Muscle of arm (tissue), 12 donors: ENCODE data around the gene GPT2. TPM values are rescaled to one million over a fixed set of nuclear protein-coding genes. Genes with fewer than 3 reads are reported as not detected.
A peak's percentile ranks its signal among the peaks of the same experiment; 100 is the strongest.
"Not testable (repeated sequence)": the region's sequence is repeated elsewhere in the genome, so short reads cannot be mapped to it uniquely, and the experiment has no call there.

Experiments used
- DNase-seq: peaks from one replicate; pipeline ENCODE4 v3.0.0-alpha.2; 2013
- polyA plus RNA-seq, 12 donors: library from polyadenylated mRNA; unstranded; fragments of 120-200 nt; gene quantifications; one replicate each; pipeline ENCODE4 v1.2.1, GENCODE V29; 2013; ENCODE audit not compliant: insufficient read length in 12 of 12

Gene GPT2
- polyA plus RNA-seq, 12 donors, result 16.1 to 45.1 (median 26.2) TPM; not detected in 1

DNA sequence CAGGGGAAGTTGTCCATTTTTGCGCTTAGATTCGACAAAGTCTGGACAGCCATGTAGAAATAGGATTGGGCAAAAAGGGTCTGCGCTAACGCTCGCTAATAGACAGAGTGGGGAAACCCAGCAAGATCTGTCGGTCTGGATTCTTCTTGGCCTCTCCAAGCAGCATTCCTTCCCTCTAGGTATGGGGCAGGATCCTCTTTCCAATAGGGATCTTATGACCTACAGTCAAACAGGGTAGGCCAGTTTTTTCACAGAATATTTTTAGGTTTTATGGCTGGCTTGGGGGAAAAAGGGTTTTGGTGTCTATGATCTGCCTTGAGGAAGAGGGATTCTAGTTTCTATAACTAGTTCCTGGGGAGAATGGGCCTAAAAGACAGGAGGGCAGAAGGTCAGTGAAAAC is 26.0 kb upstream of the GPT2 start:
- no peak for DNase-seq

DNA sequence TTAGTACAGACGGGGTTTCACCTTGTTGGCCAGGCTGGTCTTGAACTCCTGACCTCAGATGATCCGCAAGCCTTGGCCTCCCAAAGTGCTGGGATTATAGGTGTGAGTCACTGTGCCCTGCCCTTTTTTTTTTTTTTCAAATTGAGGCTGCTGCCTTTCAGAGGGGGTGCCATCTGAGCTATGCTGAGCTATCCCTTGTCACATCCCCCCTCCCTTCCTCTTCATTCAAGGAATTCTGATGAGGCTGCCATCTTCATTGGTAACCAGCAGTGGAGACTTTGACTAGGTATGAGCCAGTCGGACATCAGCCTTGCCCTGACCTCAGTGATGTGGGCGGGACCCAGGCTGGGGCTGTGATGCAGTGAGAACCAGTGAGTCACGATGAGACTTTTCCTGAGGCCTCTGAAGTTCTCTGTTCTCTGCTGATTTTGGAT is 24.4 kb upstream of the GPT2 start:
- DNase-seq, result no peak

DNA sequence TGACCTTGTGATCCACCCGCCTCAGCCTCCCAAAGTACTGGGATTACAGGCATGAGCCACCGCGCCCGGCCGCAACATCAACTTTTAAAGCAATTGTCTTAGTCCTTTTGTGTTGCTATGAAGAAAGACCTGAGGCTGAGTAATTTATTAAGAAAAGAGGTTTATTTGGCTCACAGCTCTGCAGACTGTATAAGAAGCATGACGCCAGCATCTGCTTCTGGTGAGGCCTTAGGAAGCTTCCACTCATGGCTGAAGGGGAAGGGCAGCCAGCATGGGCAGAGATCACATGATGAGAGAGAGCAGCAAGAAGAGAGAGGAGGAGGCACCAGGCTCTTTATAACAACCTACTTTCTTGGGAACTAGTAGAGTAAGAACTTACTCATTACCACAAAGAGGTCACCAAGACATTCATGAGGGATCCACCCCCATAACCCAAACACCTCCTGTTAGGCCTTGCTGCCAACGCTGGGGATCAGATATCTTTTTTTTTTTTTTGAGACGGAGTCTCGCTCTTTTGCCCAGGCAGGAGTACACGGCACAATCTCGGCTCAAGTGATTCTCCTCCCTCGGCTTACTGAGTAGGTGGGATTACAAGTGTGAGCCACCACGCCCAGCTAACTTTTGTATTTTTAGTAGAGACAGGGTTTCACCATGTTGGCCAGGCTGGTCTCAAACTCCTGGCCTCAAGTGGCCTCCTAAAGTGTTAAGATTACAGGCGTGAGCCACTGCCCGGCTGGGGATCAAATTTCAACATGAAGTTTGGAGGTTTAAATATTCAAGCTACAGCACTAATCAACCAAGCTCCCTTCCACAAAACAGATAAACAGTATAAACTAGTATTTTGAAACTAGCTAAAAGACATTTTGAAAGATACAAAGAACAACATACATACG is 21.4 kb upstream of the GPT2 start:
- no peak for DNase-seq

DNA sequence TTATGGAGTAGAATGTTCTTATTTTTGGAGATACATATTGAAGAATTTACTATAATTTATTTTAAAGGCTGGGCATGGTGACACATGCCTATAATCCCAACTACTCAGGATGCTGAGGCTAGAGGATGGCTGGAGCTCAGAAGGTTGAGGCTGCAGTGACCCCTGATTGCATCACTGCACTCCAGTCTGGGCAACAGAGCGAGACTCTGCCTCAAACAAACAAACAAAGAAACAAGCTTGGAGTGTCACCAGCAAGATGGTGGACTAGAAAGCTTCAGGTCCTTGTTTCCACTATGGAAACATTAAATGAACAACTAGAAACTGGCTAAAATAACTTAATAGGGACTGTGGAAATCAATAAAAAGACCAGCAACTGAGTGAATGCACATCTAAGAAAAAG is 17.9 kb upstream of the GPT2 start:
- DNase-seq, result no peak

DNA sequence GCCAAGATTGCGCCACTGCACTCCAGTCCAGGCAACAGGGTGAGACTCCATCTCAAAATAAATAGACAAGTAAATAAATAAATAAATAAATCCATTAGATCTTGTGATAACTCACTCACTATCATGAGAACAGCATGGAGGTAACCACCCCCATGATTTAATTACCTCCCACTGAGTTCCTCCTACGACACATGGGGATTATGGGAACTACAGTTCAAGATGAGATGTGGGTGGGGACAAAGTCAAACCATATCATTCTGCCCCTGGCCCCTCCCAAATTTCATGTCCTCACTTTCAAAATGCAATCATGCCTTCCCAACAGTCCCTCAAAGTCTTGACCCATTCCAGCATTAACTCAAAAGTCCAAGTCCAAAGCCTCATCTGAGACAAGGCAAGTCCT is 16.7 kb upstream of the GPT2 start:
- DNase-seq, result not testable (repeated sequence)

DNA sequence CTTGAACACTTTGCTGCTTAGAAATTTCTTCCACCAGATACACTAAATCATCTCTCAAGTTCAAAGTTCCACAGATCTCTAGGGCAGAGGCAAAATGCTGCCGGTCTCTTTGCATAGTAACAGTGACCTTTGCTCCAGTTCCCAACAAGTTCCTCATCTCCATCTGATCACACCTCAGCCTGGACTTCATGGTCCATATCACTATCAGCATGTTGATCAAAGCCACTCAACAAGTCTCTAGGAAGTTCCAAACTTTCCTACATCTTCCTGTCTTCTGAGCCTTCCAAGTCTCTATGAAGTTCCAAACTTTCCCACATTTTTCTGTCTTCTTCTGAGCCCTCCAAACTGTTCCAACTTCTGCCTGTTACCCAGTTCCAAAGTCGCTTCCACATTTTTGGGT is 15.3 kb upstream of the GPT2 start:
- DNase-seq, result not testable (repeated sequence)

DNA sequence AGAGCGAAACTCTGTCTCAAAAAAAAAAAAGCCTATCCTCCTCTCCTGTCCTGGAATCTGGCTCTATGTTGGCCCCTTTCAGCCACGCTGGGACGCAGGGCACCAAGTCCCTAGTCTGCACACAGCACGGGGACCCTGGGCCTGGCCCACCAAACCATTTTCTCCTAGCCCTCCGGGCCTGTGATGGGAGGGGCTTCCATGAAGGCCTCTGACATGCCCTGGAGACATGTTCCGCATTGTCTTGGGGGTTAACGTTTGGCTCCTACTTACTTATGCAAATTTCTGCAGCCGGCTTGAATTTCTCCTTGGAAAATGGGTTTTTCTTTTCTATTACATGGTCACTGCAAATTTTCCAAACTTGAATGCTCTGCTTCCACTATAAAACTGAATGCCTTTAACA is 12.6 kb upstream of the GPT2 start:
- DNase-seq, result no peak

DNA sequence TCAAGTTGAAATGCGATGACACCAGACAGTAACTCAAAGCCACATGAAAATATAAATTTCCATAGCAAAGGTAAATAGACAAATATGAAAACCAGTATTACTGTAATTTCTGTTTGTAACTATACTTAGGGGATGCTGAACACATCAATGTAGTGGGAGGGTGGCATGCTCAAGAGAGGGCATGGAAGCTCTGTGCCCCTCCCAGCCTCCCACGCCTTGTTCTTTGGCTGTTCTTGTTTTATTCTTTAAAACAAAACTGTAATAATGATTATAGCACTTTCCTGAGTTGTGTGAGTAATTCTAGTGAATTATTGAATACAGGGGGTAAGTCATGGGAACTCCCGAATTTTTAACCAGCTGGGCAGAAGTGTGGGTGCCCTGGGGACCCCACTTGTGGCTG is 11.0 kb upstream of the GPT2 start:
- DNase-seq, result no peak

DNA sequence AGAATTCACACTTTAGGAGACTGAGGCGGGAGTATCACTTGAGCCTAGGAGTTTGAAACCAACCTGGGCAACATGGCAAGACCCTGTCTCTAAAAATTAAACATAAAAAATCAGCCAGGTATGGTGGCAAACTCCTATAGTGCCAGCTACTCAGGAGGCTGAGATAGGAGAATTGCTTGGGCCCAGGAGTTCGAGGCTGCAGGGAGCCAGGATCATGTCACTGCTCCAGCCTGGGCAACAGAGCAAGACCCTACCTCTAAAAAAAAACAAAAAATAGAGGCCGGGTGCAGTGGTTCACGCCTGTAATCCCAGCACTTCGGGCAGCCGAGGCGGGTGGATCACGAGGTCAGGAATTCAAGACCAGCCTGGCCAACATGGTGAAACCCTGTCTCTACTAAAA is 8.9 kb upstream of the GPT2 start:
- DNase-seq, result no peak

DNA sequence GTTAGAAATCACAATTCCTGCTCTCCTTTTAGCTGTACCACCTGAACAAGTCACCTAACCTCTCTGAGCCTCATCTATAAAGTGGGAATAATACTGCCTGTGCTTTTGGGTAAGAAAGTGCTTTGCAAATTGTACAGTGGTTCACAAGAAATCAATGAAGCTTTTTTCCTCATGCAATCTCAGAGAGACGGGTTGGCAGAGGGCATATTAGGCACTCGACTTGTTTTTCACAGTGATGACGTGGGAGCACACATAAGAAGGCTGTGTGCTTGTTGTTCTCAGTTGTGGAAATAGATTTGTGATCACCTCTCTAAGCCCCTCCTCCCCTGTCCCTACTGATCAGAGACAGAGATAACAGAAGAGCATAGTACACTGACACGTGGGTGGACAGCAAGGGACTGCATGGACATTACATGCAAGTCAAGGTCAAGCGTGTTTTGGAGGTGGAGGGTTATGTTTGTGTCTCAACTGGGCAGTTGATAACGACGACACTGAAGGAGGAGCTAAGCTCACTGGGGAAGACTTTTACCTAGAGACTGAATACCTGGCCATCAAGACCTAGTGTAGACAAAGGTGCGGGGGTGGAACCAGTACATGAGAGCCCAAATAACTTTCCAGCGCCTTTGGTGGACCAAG is 1.7 kb upstream of the GPT2 start:
- DNase-seq, result no peak

DNA sequence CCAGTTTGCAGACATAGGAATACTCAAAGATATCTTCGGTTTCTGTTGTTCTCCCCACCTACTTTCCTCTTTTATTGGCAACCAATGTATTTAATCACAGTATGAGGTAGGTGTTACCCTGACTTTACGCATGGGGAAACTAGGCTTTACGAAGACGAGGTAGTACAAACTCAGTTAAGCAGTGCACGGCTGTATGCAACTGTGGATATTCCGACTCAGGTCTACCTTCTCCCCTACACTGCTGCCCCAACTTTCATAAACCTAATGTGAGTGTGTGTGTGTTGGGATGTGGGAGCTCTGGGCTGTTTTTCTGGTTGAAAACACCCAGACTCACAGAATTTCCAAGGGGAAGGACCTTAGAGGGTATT is 1.2 kb upstream of the GPT2 start:
- DNase-seq, result no peak

DNA sequence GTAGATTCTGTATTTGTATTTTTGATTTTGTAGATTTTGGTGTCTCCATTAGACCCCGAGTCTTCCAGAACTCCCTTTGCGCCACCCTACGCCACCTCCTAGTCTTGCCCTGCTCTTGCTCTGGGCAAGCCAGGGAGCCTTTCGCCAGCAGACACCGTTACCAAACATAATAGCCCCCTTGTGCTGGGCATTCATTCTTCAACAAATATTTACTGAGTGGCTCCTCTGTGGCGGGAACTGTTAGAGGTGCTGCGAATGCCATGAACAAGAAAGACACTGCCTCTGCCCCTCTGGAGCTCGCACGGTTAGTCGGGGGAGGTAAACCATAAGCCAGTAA is 841 bp upstream of the GPT2 start:
- DNase-seq, result no peak

DNA sequence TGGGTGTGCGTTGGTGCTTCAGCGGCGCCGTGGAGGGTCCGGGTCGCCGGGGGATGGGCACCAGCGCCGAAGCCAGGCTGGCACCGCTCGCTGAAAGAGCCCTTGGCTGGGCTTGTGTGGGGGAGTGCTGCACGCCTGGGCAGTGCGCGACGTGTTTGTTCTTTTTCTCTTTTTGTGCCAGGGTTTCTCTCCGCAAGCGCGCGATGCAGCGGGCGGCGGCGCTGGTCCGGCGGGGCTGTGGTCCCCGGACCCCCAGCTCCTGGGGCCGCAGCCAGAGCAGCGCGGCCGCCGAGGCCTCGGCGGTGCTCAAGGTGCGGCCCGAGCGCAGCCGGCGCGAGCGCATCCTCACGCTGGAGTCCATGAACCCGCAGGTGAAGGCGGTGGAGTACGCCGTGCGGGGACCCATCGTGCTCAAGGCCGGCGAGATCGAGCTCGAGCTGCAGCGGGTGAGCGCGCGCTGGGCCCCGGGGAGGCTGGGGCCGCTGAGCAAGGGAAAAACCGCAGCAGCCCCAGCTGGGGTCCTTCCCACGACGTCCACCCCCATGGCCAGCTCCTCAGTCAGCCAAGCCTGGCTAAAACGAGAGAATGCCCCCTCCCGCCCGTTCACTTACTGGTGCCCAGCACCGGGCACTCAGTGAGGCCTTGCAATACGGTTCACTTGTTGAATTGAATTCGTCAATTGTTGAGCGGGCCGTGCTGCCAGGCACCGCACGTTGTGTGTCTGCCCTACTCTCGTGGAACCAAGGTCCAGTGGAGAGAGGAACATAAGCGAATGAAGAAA is 541 bp downstream of the GPT2 start:
- no peak for DNase-seq

DNA sequence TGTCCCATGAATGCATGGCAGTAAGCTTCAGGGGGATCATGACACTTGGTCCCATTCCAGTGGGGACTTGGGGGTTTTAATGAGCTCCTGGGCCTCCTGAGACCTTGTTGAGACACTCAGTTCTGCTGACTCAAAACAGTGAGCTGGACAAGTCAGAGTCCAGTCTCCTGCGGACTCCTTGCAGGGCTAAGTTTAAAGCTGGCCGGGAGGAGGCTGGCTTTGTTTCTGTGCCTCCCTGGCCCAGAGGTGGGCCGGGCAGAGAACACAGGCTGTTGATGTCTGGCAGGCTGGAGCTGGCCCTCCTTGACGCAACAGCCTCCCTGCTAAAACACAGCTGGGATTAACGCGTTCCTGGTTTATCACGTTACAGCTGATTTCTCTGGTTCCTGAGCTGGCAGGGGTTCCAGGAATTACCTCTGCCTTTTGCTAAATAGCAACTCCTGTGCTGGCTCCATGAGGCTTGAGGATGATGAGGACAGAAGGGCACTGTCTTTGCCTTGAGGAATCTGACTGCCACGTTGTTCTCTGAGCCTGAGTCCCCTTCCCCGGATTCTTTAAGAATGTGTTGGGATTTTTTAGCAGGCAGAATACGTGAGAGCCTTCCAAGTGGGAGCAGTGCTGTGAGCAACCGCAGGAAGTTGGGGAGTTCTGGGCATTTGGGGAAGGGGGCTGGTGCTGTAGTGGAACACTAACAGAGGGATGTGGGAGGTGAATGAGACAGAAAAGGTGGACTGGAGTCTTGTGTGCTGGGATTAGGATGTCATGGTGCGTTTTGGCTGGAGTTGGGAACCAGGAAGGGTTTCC is 2.0 kb downstream of the GPT2 start:
- DNase-seq, result no peak

DNA sequence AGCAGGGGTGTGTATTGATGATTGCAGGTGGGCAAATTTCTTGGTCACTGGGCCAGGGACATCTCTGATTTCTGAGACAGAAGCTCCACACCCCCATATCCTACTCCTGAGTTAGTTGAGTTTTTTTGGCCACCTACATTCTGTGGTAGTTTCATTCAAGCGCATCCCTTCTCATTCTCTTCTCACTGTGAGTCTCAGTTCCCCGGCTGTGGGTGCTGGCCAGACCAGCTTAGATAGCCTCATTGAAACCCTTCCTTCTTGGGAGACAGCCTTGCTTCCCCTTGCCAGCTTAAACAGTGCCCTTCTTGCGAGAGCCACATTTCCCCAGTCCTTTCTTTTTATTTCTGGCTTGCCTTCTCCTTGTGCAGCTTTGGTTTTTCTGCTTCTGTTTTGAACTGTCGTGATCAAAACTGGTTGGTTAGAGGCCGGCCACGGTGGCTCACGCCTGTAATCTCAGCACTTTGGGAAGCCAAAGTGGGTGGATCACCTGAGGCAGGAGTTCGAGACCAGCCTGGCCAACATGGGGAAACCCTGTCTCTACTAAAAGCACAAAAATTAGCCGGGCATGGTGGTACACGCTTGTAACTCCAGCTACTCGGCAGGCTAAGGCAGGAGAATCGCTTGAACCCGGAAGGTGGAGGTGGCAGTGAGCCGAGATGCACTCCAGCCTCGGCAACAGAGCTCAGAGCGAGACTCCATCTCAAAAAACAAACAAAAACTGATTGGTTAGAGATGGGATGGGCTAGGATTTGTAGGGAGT is 2.8 kb downstream of the GPT2 start:
- no peak for DNase-seq

DNA sequence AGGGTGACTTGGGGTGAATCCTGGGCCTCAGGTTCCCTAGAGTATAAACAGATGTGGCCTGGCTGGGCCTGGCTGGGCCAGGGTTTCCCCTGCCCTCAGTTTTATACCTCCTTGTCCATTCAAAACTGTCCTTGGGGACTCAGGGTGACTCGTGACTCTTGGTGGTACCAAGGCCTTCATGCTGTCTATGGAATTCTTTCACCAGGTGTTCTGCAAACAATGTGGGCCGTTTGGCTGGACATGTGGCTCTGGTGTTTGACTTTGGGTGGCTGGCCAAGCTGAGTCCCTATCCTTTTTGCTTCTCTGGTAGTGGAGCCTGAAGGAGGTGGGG is 3.3 kb downstream of the GPT2 start:
- no peak for DNase-seq

DNA sequence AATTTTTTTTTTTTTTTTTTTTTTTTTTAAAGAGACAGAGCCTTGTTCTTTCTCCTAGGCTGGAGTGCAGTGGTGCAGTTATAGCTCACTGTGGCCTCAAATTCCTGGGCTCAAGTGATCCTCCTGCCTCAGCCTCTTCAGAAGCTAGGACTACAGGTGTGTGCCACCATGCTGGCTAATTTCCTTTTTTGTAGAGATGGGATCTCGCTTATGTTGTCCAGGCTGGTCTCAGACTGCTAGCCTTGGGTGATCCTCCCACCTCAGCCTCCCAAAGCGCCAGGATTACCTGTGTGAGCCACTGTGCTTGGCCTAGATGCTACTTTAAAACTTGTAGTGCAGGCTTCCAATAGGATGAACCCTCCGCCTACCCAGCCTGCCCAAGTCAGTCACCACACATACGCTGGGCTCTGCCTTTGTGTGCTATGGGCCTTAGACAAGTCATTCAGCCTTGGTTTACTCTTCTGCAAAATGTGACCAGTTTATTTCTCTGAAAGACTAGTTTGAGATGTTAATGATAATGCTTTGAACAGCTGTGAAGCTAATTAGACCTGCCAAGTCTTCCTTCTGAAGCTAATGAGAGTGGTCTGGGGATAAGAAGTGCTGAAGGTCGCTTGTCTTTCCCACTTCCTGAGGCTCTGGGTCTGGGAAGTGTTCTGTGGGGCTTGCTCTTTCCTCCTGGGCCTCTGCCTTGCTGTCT is 5.2 kb downstream of the GPT2 start:
- no peak for DNase-seq

DNA sequence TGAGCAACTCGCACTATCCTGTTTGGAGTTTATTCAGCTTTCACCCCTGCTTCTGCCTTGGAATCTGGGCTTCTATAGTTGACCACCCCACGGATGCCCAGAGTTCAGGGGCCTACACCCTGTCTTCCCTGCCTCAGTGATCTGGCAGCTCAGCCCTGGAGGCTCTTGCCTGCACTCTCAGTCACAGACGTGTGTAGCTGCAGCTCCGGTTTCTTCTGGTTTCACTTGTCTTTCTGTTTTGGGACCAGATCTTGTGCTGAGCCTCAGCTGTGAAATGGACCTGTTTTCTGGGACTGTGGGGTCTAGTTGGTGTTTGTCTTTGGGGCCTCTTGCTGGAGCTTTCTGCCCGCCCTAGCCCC is 5.8 kb downstream of the GPT2 start:
- DNase-seq, result no peak

DNA sequence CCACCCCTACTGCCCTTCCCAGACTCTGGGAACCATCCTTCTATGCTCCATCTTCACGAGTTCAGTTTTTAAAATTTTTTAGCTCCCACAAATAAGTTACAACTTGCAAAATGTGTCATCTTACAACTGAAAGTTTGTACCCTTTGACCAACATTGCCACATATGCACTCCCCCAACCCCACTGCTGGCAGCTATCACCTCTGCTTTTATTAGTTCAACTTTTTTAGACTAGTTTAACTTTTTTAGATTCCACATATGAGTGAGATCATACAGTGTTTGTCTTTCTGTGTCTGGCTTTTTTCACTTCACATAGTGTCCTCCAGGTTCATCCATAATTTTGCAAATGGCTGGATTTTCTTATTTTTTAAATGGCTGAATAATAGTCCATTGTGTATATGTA is 7.7 kb downstream of the GPT2 start:
- no peak for DNase-seq

DNA sequence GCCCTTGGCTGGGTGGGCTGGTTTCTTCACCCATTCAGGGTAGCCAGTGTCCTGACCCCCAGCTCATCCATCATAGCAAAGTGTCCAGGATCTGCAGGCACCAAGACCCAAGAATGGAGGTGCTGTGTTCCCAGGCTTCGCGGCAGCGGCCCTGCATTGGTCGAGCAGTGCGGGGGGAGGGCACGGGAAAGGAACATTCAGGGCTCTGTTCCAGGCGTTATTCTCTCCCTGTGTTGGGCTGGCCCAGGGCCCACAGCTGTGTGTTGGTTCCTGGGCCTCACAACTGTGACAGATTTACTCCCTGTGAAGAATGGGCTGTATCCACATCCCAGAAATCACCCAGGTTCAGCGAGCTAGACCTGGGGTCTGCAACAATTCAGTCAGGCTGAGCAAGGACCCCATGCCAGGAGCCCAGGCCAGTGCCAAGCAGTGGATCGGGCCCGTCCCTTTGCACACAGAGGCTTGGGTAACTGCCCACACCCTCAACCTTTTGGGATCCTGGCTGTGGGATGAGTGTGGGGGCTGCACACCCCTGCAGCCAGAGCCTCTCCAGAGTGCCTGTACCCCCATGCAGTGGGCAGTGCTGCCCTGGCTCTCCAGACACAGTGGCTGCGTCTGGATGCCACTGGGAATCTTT is 10.0 kb downstream of the GPT2 start:
- DNase-seq, result peak; percentile 67
